Mammary epithelial cell (primary cell): Measurements from ENCODE around the gene HELZ2.

Experiments used
- EZH2 ChIP-seq: IDR thresholded peaks from 2 replicates; pipeline ENCODE4 v1.6.1; 2012; ENCODE audit warnings: low read length, inconsistent platforms, borderline replicate concordance
- TF ChIP-seq, protein P1 (sequence below), 2 donors: IDR thresholded peaks in 1 of 2; conservative IDR thresholded peaks in 1 of 2; 2 replicates each; pipeline ENCODE4 v1.5.1; 2011 to 2012; ENCODE audit warnings: inconsistent platforms in 2 of 2, low read length in 2 of 2, mild to moderate bottlenecking in 2 of 2, control low read depth in 1 of 2, low read depth in 1 of 2; ENCODE audit not compliant: insufficient read depth in 1 of 2; ENCODE audit errors: extremely low read depth in 1 of 2

DNA sequence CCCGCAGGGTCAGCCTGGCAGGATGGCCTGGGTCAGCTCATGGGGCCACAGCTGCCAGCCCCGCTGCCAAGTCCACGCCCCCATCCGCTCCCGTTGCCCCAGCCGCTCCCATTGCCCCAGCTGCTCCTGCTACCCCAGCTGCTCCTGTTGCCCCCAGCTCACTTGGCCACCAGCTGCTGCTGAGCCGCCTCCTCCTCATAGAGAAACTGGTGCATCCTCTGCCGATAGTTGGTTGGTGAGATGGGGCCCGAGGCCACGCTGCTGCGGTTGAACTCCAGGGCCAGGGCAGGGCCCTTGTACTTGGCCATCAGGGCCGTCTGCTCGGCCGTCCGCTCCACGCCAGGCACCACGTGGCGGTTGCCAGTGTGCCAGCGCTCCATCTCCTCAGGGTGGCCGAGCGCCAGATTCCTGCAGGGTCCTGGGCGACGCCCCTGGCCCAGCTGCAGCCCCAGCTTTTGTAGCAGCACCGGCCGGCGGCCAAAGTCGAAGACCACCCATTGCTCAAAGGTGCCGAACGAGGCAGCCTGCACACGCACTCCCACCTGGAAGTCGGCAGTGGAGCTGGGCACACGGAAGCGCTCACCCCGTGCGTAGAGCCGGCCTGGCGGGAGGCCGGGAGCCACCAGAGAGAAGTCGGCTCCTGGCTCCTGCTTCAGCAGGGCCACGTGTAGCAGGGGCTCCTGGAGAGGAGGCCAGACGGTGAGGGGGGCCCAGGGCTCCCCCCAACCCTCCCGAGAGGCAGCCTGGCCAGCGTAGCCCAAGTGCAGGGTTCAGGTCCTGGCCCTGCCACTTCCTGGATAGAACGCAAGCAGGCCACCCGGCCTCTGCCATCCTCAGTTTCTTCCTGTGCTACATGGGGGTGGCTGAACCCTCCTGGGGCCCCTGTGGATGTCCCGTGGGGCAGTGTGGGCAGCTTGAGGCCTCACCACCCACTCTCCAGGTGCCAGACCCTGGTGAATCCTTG, 4.8 kb downstream of the HELZ2 start:
- TF ChIP-seq, protein P1, sequence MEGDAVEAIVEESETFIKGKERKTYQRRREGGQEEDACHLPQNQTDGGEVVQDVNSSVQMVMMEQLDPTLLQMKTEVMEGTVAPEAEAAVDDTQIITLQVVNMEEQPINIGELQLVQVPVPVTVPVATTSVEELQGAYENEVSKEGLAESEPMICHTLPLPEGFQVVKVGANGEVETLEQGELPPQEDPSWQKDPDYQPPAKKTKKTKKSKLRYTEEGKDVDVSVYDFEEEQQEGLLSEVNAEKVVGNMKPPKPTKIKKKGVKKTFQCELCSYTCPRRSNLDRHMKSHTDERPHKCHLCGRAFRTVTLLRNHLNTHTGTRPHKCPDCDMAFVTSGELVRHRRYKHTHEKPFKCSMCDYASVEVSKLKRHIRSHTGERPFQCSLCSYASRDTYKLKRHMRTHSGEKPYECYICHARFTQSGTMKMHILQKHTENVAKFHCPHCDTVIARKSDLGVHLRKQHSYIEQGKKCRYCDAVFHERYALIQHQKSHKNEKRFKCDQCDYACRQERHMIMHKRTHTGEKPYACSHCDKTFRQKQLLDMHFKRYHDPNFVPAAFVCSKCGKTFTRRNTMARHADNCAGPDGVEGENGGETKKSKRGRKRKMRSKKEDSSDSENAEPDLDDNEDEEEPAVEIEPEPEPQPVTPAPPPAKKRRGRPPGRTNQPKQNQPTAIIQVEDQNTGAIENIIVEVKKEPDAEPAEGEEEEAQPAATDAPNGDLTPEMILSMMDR (conservative IDR thresholded peaks at IDR 0.05 in 1 of 2, IDR thresholded peaks at IDR 0.05 in 1 of 2; ENCODE audit: extremely low read depth in 1 of 2, insufficient read depth in 1 of 2, low read depth in 1 of 2, low read length in 2 of 2), result no peak
- TF ChIP-seq EZH2, result no peak
